DOHH2 (cell line): ENCODE results near the gene DAGLA.

ENCODE experiments used
- H3F3A ChIP-seq: fragments of 200-600 bp; sonication (generic), shearing (Covaris generic); 2 replicates; pipeline ENCODE4 v1.6.0; 2016; ENCODE audit warnings: antibody characterized with exemption, mild to moderate bottlenecking; ENCODE audit not compliant: control insufficient read depth, insufficient read depth
- H3K27ac ChIP-seq: fragments of 200-600 bp; sonication (generic); 2 replicates; pipeline ENCODE4 v1.5.1; 2014; ENCODE audit warnings: low read depth, mild to moderate bottlenecking, low read length, moderate library complexity
- H3K27me3 ChIP-seq: fragments of 200-600 bp; sonication (generic); 2 replicates; pipeline ENCODE4 v1.6.1; 2014; ENCODE audit warnings: mild to moderate bottlenecking, low read length, mixed read lengths; ENCODE audit not compliant: control insufficient read depth
- H3K36me3 ChIP-seq: fragments of 200-600 bp; sonication (generic); 2 replicates; pipeline ENCODE4 v1.6.1; 2014; ENCODE audit warnings: mild to moderate bottlenecking, low read length, moderate library complexity, mixed read lengths; ENCODE audit not compliant: control insufficient read depth
- H3K4me1 ChIP-seq: fragments of 200-600 bp; sonication (generic); 2 replicates; pipeline ENCODE4 v1.6.1; 2014; ENCODE audit warnings: mild to moderate bottlenecking, low read length, mixed read lengths; ENCODE audit not compliant: control insufficient read depth
- H3K4me2 ChIP-seq: fragments of 200-600 bp; sonication (generic); 2 replicates; pipeline ENCODE4 v1.6.0; 2014; ENCODE audit warnings: mild to moderate bottlenecking, low read length, moderate library complexity
- H3K4me3 ChIP-seq: fragments of 200-600 bp; sonication (generic); 2 replicates; pipeline ENCODE4 v1.5.1; 2014; ENCODE audit warnings: mild to moderate bottlenecking, low read length, mixed read lengths
- H3K79me2 ChIP-seq: fragments of 200-600 bp; sonication (generic); 2 replicates; pipeline ENCODE4 v1.6.1; 2014; ENCODE audit warnings: mild to moderate bottlenecking, low read length, mixed read lengths; ENCODE audit not compliant: control insufficient read depth
- H3K9me2 ChIP-seq: fragments of 200-600 bp; sonication (generic); replicated peaks from 2 replicates; pipeline ENCODE4 v1.6.1; 2014; ENCODE audit warnings: mild to moderate bottlenecking, low read length, mixed read lengths; ENCODE audit not compliant: control insufficient read depth
- H3K9me3 ChIP-seq: fragments of 200-600 bp; sonication (generic); 2 replicates; pipeline ENCODE4 v1.6.1; 2014; ENCODE audit warnings: antibody characterized with exemption, low read length, mixed read lengths; ENCODE audit not compliant: control insufficient read depth, insufficient read depth
- H4K20me1 ChIP-seq: fragments of 200-600 bp; sonication (generic); 2 replicates; pipeline ENCODE4 v1.6.0; 2014; ENCODE audit warnings: low read depth, mild to moderate bottlenecking, antibody characterized with exemption, low read length, moderate library complexity; ENCODE audit not compliant: control insufficient read depth, insufficient read depth
- EZH2phosphoT487 ChIP-seq: fragments of 200-600 bp; sonication (generic); IDR thresholded peaks from 2 replicates; pipeline ENCODE4 v1.6.1; 2017; ENCODE audit warnings: borderline replicate concordance, mild to moderate bottlenecking, antibody characterized with exemption, low read length, moderate library complexity, mixed read lengths
- TF ChIP-seq, protein P1 (sequence below): fragments of 200-600 bp; sonication (generic); IDR thresholded peaks from one replicate; pipeline ENCODE4 v1.5.1; 2014; ENCODE audit warnings: antibody characterized with exemption, mild to moderate bottlenecking, low read depth, low read length; ENCODE audit not compliant: poor library complexity, severe bottlenecking

The DAGLA gene

DNA sequence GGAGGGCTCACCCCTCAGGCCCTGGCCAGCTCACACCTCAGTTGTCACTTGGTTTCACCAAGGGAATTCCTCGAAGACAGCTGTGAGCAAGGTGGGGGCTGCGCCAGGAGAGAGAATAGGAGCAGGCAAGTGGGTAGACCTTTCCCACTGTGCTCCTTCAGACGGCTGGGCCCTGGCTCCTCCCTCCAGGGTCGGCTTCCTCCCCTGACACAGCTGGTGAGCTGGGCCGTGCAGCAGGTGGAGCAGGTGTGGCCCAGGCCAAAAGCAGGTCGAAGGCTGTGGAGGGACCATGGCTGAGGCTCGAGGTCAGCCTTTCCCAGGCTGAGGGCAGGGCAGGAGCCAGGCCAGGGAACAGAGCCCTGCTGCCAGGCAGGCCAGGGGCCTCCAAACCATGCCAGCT, 59.8 kb downstream of the DAGLA start:
- Histone ChIP-seq H3K79me2 (no peaks in the 10 kb centered on the region), H3F3A (no peaks in the 10 kb centered on the region), H3K27me3 (peaks cover 4% of the 10 kb centered on the region; the same call in 1 of the 2 replicates), H3K36me3 (no peaks in the 10 kb centered on the region), H3K9me2 (no peaks in the 10 kb centered on the region), H3K4me1 (no peaks in the 10 kb centered on the region), H3K9me3 (no peaks in the 10 kb centered on the region), H3K4me2 (no peak overlapping the region), H3K27ac (no peak overlapping the region), H4K20me1 (no peaks in the 10 kb centered on the region), H3K4me3 (no peak overlapping the region)
- TF ChIP-seq, protein P1, sequence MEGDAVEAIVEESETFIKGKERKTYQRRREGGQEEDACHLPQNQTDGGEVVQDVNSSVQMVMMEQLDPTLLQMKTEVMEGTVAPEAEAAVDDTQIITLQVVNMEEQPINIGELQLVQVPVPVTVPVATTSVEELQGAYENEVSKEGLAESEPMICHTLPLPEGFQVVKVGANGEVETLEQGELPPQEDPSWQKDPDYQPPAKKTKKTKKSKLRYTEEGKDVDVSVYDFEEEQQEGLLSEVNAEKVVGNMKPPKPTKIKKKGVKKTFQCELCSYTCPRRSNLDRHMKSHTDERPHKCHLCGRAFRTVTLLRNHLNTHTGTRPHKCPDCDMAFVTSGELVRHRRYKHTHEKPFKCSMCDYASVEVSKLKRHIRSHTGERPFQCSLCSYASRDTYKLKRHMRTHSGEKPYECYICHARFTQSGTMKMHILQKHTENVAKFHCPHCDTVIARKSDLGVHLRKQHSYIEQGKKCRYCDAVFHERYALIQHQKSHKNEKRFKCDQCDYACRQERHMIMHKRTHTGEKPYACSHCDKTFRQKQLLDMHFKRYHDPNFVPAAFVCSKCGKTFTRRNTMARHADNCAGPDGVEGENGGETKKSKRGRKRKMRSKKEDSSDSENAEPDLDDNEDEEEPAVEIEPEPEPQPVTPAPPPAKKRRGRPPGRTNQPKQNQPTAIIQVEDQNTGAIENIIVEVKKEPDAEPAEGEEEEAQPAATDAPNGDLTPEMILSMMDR, result no peak
- TF ChIP-seq EZH2phosphoT487, result no peak

- H3K27me3 ChIP-seq, result no peaks in the 10 kb centered on the region
- H3K79me2 ChIP-seq, result no peaks in the 10 kb centered on the region
- H3K27ac ChIP-seq, result no peak overlapping the region
- H3K36me3 ChIP-seq, result no peaks in the 10 kb centered on the region
- no peak overlapping the region for H3K4me2 ChIP-seq
- no peaks in the 10 kb centered on the region for H3K9me2 ChIP-seq
- no peaks in the 10 kb centered on the region for H3K4me1 ChIP-seq
- TF ChIP-seq, protein P1, result no peak
- no peak for TF ChIP-seq EZH2phosphoT487
- no peaks in the 10 kb centered on the region for H3K9me3 ChIP-seq
- H4K20me1 ChIP-seq, result no peaks in the 10 kb centered on the region
- H3K4me3 ChIP-seq, result no peak overlapping the region
- H3F3A ChIP-seq, result no peaks in the 10 kb centered on the region
These were observed 62.2 kb downstream of the DAGLA start for GRCh38 chr11:61742391-61742790.

DNA sequence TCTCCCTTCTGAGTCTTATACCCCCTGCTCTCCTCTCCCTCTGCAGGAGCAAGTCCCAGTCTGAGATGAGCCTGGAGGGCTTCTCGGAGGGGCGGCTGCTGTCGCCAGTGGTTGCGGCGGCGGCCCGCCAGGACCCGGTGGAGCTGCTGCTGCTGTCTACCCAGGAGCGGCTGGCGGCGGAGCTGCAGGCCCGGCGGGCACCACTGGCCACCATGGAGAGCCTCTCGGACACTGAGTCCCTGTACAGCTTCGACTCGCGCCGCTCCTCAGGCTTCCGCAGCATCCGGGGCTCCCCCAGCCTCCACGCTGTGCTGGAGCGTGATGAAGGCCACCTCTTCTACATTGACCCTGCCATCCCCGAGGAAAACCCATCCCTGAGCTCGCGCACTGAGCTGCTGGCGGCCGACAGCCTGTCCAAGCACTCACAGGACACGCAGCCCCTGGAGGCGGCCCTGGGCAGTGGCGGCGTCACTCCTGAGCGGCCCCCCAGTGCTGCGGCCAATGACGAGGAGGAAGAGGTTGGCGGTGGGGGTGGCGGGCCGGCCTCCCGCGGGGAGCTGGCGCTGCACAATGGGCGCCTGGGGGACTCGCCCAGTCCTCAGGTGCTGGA, 63.4 kb downstream of the DAGLA start:
- Histone ChIP-seq H3K4me2 (no peak overlapping the region), H3K4me1 (no peaks in the 10 kb centered on the region), H3K9me2 (no peaks in the 10 kb centered on the region), H3K4me3 (no peak overlapping the region), H4K20me1 (no peaks in the 10 kb centered on the region), H3K27me3 (peaks cover under 1% of the 10 kb centered on the region; the same call in 1 of the 2 replicates), H3F3A (no peaks in the 10 kb centered on the region), H3K36me3 (no peaks in the 10 kb centered on the region), H3K27ac (no peak overlapping the region), H3K9me3 (no peaks in the 10 kb centered on the region), H3K79me2 (no peaks in the 10 kb centered on the region)
- TF ChIP-seq, protein P1, result no peak
- no peak for TF ChIP-seq EZH2phosphoT487
